Measurements from ENCODE around the gene GBP2.
"Not testable (repeated sequence)": the region's sequence is repeated elsewhere in the genome, so short reads cannot be mapped to it uniquely, and the experiment has no call there.

The GBP2 gene, protein sequence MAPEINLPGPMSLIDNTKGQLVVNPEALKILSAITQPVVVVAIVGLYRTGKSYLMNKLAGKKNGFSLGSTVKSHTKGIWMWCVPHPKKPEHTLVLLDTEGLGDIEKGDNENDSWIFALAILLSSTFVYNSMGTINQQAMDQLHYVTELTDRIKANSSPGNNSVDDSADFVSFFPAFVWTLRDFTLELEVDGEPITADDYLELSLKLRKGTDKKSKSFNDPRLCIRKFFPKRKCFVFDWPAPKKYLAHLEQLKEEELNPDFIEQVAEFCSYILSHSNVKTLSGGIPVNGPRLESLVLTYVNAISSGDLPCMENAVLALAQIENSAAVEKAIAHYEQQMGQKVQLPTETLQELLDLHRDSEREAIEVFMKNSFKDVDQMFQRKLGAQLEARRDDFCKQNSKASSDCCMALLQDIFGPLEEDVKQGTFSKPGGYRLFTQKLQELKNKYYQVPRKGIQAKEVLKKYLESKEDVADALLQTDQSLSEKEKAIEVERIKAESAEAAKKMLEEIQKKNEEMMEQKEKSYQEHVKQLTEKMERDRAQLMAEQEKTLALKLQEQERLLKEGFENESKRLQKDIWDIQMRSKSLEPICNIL

DNA sequence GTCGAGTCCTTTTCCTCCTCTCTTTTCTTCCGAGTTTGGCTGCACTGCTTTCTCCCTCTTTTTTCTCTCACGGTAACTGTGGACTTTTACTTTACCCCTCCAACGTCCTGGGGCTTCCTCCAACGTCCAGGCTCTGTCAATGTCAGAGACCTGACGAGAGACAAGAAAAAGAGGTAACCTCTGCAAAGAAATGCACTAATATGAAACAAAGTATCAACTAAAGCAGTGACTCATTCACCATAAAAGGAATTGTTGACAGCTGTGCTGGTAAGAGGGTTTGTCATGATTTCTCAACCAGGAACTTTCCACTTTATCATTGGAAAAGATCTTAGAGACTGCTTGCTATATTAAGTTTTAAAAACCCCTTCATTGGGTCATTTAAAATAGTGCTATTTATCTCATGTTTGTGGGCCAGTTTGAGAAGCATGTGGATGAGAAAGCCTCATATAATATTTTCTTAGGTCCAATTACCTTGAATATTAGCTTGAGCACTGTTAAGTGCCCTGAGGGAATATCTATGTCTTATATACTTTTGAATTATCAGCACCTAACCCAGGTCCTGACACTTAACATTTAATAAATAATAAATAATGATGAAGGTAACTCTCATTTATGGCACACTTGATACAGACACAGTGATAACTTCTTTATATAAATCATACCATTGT lies at the start of gene GBP2:
Gene GBP2, minus strand, starts transcription at position 202 of the 668 bp plus-strand sequence. CDS start 4,148 bp downstream, outside the sequence.
- peak; percentile 20 for DNase-seq

DNA sequence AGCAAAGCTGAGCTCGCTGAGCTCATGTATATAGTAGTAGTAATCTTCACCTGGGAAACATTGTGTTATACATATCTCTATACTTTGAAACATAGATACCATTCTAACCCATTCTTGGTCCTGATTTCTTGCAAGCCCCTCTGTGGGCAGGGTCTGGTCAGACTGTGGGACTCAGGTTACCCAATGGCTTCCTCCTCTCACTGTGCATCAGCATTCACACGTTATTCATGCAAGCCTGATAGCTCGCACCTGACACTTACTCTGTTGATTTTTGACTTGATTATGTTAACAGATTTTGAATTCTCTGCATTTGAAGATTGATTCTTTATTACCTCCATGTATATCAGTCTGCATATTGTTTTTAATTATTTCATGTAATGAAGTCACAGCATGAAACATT lies 48.6 kb upstream of the GBP2 start:
- DNase-seq = no peak

DNA sequence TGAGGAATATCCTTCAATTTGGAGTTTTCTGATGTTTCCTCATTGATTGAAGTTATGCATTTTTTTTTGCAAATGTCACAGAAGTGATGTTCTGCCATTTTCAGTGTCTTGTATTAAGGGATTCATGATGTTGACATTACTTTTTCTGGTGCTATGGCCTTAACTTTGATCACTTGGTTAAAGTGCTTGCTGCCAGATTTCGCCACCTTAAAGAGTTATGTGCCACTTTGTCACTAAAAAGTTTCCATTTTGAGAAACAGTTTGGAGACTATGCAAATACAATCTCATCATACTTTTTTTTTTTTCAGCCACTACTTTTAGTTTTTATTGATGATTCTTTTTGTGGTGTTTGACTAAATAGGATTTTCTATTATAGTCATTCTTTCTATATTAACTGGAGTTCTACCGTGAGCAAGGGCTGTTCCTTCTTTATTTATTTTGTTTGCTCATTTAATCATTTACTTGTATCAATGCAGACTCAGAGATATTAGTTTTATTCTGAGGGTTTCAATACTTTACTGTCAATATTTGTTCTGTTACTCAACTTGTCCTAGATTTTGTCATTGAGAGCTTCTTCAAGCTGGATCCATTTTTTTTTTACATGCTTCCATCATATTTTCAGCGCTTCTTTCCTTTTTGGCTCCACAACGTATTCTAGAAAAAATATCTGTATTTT lies 46.7 kb upstream of the GBP2 start:
- DNase-seq = no peak

DNA sequence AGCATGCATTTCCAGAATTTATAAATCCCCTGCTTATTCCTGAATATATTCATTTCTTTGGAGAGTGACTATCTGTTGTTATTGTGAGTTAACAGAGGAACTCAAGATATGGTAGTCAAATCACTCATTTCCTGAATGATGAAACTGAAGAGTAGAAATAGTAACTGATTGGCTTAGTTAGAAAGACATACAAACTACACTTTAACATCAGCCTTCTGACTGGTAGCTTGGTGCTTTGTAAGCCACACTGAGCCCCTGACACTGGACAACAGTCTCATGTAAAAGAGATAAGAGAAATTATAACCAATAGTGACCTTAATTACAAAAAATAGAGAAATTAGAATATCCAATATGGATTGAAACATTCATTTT lies 45.1 kb upstream of the GBP2 start:
- no peak for DNase-seq

DNA sequence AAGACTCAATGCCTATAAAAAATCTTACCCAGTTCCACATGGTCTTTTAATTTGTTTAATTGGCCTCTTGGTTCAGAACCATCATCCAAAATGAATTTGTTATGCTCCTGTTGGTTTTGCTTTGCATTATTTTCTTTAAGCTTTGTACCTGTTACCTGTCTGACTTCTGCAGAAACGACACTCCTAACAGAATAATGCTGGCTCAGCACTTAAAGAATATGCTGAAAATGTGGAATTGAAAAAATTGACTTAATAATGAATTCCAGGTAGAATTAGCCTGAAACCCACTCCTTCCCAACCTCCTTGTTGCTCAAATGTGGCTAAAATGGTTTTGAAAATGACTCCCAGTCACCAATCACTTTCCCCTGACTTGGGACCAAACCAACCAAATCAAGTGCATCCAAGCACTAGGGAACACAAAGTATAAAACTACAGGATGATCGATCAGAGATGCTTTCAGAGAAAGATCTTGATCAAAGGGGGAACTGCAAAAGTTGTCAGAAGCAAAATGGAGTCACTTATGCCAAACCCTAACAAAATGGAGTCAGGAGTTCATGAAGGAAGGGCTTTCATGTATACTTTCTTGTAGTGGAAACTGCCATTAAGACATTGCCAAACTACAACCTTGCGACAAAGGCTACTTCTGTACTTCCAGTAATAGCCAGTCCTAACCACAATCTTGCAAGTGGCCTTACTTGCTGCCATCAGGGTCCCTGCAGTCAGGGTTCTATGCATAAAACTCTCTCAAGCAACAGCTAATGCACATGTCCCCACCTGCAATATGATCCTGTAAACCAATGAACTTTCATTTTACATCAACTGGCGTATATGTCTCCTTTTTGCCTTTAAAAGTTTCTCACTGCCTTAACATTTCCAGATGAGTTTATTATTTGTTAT lies 44.5 kb upstream of the GBP2 start:
- no peak for DNase-seq

DNA sequence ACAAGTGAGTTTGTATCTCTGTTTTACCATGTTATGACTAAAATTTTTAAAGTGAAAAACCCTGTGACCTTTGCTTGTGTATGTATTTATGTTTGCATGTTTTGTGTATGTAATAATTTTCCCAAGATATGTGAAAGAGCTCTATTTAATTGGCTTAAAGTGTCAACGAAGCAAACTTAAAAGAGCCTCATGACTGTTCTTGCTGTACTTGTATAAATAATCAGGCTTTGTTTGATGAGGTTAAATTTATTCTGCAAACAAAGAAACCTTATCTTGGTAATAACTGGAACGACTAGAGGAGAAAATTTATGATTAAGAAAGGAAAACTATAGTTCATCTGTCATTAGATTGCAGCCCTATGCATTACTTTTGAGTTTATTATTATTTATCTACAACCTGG lies 43.3 kb upstream of the GBP2 start:
- no peak for DNase-seq

DNA sequence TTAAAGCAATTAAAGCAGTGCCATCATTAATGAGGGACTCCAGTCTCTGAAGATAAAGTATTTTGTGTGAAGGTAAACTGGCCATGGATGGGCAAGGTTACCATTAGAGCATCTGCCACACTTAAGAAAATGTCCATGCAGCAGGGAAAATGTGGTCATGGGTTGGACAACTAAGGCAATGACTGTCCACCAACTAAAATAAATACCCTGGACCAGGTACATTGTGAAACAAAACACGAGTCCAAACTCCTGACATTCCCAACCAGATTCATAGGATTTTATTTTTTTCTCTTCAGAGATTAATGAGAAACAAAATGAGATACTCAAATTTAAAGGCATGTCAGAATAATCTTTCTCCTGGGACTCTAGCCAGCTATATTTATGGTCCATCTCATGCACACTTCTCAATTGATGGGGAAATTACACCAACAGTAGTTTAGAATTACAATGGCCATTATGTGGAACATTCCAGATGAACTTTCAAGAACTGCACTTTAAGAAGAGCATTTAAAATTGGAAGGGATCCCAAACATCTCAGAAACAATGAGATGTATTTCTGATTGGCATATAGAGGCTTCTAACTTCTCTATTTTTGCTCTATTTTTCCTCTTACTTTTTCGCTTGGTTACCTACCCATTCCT lies 41.8 kb upstream of the GBP2 start:
- DNase-seq = no peak

DNA sequence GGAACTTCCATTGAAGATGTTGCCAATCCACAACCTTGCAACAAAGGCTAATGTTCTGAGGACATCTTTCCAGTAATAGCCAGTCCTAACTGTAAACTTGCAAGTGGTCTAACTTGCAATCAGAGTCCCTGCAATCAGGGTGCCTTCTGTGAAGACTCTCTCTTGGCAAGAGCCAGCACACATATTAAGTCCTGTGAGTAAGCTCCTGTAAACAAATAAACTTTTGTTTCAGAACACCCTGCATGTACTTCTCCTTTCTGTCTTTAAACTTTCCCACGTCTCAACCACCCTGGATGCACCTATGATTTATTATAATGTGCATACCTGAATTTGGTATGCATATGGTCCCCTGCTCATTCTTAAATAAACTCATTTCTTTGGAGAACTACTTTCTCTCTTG lies 40.8 kb upstream of the GBP2 start:
- no peak for DNase-seq

DNA sequence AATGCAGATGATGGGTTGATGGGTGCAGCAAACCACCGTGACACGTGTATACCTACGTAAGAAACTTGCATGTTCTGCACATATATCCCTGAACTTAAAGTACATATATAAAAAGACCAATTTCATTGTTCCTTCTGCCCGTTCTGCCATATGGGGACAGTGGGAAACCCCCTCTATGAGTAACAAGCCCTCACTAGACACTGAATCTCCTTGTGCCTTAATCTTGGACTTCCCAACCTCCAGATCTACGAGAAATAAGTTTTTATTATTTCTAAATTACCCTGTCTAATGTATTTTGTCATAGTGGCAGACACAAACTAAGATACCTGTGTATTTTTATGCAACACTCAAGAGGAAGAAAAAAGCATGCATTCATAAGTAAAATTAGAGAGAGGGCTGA lies 39.9 kb upstream of the GBP2 start:
- DNase-seq = no peak

DNA sequence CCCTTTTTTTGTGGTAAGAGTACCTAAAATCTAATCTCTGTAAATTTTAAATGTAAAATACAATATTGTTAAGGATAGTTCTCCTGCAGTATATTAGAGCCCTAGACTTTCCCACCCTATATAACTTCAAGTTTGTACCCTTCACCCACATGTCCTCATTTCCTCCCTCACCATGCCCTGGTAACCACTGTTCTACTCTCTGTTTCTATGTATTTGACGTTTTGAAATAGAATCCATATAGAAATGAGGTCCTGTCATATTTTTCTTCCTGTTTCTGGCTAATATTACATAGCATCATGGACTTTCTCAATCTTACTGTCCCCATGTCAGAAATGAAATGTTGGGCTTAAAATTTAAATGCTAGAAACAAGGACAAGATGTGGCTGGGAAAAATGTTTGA lies 25.1 kb upstream of the GBP2 start:
- no peak for DNase-seq

DNA sequence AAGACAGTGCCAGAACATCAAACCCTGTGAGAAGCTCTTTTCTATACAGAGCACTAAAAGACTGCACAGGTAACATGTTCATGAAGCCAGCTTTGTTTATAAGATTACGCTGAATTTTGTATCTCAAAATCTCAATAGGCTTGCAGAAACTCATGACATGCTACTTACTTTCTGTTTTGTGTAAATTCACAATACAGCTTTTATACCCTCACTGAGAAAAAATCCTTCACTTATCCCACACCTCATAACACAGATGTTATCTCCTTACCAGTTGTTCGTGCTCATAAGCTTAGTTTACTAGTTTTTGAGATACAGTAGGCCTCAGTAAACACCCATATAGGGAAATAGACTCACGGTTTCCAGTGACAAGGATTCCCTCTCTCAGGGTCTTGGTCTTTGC lies 24.1 kb upstream of the GBP2 start:
- DNase-seq = no peak

DNA sequence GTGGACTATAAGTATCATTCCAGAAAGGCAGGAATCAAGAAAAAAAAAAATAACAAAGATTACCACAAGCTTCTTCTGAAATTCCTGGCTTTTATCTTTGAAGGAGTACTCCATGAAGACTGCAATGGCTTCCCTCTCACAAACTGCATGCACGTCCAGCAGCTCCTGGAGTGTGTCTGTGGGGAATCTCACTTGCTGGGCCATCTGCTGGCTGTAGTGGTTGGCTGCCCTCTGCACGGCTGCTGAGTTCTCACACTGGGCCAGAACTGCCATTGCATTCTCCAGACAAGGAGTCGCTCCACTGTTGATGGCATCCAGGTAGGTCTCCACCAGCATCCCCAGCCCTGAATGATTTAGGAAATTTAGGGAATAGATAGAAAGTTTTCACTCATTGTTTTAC lies 23.3 kb upstream of the GBP2 start:
- DNase-seq = no peak

DNA sequence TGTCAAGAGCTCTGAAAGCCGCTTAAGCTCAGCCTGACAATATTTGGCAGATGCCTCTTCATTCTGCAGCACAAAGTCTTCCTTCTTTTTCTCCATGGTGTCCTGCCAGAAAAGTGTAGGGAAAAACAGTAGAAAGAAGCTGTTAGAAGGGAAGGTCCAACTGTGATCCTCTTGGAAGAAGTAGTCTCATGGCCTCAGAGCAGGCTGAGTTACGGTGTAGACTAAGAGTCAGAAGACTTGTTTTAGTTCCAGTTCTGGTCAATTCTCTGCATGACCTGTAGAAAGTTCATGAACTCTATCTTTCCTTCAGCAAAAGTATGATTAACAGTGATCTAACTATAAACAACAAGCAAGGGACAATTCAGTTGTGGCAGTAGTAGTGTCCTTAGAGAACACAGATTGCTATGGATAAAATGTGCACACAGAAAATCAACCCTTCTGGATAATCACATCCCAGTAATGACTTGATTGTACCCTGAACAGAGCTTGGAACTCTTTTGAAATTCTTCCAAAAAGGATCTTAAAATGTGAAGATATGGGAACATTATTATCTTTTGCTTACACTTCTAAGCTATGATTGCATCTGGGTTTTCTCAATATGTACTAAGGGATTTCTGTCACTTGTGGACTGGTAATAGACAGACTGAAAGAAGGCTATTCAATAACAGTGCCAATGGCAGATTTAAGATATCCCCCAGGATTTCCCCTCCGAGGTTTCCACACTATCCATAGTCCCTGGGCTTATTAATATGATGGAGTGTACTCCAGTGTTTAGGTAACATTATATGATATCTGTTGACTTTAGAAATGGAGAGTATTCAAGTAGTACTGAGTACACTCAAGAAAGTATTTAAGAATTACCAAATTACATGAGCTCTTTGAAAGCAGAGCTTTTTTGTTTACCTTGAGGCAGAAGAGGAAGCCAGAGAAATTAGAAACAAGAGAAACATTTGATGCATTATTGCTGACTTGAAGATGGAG lies 22.1 kb upstream of the GBP2 start:
- no peak for DNase-seq

DNA sequence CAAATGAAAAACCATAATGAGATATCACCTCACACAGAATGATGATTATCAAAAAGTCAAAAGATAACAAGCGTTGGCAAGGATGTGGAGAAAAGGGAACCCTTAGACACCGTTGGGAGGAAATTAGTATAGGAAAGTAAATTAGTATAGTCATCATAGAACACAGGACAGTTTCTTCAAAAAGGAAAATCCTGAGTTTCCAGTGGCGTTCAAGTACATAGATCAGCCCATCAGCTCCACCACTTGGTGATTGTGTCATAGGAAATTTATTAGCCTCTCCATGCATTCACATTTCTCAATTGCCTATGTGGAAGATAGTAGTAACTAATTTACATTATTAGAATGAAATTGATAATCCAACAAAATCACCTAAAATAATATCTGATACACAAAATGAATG lies 20.8 kb upstream of the GBP2 start:
- no peak for DNase-seq

DNA sequence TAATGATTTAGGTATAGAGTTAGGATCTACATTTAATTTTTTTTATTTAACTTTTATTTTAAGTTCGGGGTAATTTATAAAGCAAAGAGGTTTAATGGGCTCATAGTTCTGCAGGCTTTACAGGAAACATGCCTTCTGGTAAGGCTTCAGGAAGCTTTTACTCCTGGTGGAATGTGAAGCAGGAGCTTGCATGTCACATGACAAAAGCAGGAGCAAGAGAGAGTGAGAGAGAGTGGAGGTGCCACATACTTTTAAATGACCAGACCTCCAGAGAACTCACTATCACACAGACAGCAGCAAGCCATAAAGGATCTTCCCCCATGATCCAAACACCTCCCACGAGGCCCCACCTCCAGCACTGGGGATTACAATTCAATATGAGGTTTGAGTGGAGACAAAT lies 17.6 kb upstream of the GBP2 start:
- DNase-seq = no peak

DNA sequence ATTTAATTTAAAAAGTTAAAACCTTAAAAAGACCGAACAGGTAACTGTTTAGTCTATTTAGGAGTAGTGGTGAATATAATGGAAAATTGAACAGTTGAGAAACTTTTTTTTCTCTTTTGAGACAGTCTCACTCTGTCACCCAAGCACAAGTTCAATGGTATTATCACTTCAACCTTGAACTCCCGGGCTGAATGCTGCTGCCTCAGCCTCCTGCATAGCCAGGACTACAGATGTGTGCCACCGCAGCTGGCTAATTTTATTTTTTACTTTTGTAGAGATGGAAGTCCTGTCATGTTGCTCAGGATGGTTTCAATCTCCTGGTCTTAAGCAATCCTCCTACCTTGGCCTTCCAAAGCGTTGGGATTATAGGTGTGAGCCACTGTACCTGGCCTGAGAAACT lies 16.2 kb upstream of the GBP2 start:
- DNase-seq = no peak

DNA sequence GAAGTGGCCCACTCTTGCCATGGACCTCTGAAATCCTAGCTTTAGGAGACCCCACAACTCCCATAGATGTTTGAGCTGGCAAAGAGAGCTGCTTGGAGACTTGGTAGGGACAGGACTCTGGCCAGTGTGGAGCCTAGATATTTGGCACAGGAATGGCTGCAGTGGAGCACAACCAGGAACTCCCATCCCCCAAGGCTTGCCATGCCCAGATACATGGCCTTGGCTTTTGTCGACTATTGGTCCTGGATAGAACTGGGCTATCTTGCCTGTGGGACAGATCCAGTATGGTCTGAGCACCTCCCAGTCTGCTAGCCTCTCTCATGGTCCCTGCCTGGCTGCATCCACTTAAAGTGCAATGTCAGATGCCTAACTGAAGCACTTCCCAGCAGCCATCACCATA lies 7.8 kb upstream of the GBP2 start:
- DNase-seq = no peak

DNA sequence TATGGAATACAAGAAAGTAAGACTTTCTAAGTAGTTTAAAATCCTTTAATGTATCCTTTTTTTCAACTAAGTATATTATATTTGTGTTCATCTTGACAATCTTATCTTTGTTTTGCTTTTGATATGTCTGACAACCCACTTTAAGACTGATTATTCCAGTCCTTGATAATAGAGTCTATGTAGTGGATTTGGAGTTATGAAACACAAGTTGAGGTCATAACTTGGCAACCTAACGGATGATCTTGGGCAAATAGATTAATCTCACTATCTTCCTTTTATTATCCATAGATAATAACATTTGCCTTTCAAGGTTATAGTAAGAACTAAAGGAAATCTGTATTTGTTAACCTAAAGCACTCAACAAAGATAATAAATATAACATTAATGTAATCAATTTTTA lies 4.8 kb upstream of the GBP2 start:
- DNase-seq = no peak

DNA sequence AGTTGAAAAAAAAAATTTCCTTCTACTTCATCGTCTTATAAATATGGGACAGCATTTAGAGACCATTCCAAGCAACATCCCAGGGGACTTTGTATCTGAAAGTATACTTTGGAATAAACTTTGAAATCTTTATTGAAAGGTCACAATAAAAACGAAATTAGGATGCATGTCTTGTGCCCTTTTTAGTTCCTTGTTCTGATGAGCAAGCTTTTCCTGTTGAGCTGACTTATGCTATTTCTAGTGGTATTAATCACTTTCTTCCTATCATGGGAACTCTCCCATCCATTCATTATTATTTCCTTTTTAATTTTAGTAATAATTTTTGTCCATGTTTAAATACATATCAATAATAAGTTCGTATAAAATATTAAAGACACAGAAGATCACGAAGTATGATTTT lies 4.0 kb upstream of the GBP2 start:
- DNase-seq = no peak

DNA sequence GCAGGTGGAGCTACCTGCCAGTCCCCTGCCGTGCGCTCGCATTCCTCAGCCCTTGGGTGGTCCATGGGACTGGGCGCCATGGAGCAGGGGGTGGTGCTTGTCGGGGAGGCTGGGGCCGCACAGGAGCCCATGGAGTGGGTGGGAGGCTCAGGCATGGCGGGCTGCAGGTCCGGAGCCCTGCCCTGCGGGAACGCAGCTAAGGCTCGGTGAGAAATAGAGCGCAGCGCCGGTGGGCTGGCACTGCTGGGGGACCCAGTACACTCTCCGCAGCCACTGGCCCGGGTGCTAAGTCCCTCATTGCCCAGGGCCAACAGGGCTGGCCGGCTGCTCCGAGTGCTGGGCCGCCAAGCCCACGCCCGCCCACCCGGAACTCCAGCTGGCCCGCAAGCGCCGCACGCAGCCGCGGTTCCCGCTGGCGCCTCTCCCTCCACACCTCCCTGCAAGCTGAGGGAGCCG lies 2.1 kb upstream of the GBP2 start:
- not testable (repeated sequence) for DNase-seq

Data from activated CD4-positive, alpha-beta T cell treated with anti-CD3 and anti-CD28 coated beads, Interleukin-2, amount 50 U/mL, for 1 hour (primary cell).